HG03439 (cell line): ENCODE results near the gene FHAD1.

Experiments used
- ATAC-seq: cut with Tn5 transposase; IDR thresholded peaks from one replicate; pipeline ENCODE4 v1.9.1; 2021; ENCODE audit warnings: mild to moderate bottlenecking, moderate library complexity; ENCODE audit not compliant: unreplicated experiment

Gene FHAD1

GRCh38 chr1:15390667-15391066 is 143.6 kb downstream of the FHAD1 start:
- no peak for ATAC-seq

GRCh38 chr1:15391366-15391765 is 144.3 kb downstream of the FHAD1 start:
- ATAC-seq = no peak

- no peak for ATAC-seq
Measured at GRCh38 chr1:15393475-15394257, 146.6 kb downstream of the FHAD1 start.

- ATAC-seq = no peak
Measured at GRCh38 chr1:15394258-15394690, 147.3 kb downstream of the FHAD1 start.

- ATAC-seq = no peak
Measured at GRCh38 chr1:15397236-15397635, 150.2 kb downstream of the FHAD1 start.

GRCh38 chr1:15399710-15400109 is 152.7 kb downstream of the FHAD1 start:
- ATAC-seq = no peak

GRCh38 chr1:15400627-15401026 is 153.6 kb downstream of the FHAD1 start:
- no peak for ATAC-seq

- ATAC-seq = no peak
Measured at GRCh38 chr1:15401391-15402055, 154.5 kb downstream of the FHAD1 start.

GRCh38 chr1:15402809-15403450 is 155.9 kb downstream of the FHAD1 start:
- ATAC-seq = no peak

GRCh38 chr1:15403962-15404580 is 157.0 kb downstream of the FHAD1 start:
- ATAC-seq = no peak

GRCh38 chr1:15405106-15405850 is 158.3 kb downstream of the FHAD1 start:
- no peak for ATAC-seq

GRCh38 chr1:15406614-15407559 is 159.9 kb downstream of the FHAD1 start:
- no peak for ATAC-seq

GRCh38 chr1:15407580-15407979 is 160.6 kb downstream of the FHAD1 start:
- no peak for ATAC-seq

GRCh38 chr1:15408890-15409387 is 161.9 kb downstream of the FHAD1 start:
- no peak for ATAC-seq

GRCh38 chr1:15409388-15410222 is 162.6 kb downstream of the FHAD1 start, which contains the start of gene EFHD2:
Gene EFHD2, plus strand, starts transcription at chr1:15409888. Its CDS starts 84 bp downstream, at chr1:15409972.
- peak; percentile 76 for ATAC-seq

- no peak for ATAC-seq
Measured at GRCh38 chr1:15410223-15410883, 163.3 kb downstream of the FHAD1 start.

GRCh38 chr1:15410884-15411245 is 163.8 kb downstream of the FHAD1 start:
- no peak for ATAC-seq

GRCh38 chr1:15411593-15412137 is 164.6 kb downstream of the FHAD1 start:
- no peak for ATAC-seq
